Type B pancreatic cell (in vitro differentiated cells): ENCODE measurements around the gene DYNC1LI1. TPM values are rescaled to one million over a fixed set of nuclear protein-coding genes. Genes with fewer than 3 reads are reported as not detected.

Source experiments
- DNase-seq: peaks from one replicate; pipeline ENCODE4 v3.0.0; 2021; ENCODE audit warnings: mixed read lengths; ENCODE audit not compliant: unreplicated experiment; ENCODE audit errors: extremely low spot score
- H3K27ac Mint-ChIP-seq: 2 replicates; pipeline ENCODE4 v1.8.0; 2021; ENCODE audit warnings: mild to moderate bottlenecking, mixed read lengths
- H3K27me3 Mint-ChIP-seq: 2 replicates; pipeline ENCODE4 v1.8.0; 2021; ENCODE audit warnings: mixed read lengths
- H3K36me3 Mint-ChIP-seq: 2 replicates; pipeline ENCODE4 v1.8.0; 2021; ENCODE audit warnings: mixed read lengths
- H3K4me1 Mint-ChIP-seq: one replicate; pipeline ENCODE4 v1.8.0; 2021; ENCODE audit warnings: mixed read lengths; ENCODE audit not compliant: unreplicated experiment
- H3K4me3 Mint-ChIP-seq: 2 replicates; pipeline ENCODE4 v1.8.0; 2021; ENCODE audit warnings: mild to moderate bottlenecking, mixed read lengths
- H3K9me3 Mint-ChIP-seq: 2 replicates; pipeline ENCODE4 v1.8.0; 2021; ENCODE audit warnings: mixed read lengths
- CTCF ChIP-seq: fragments of 200-600 bp; sonication (generic); conservative IDR thresholded peaks from 2 replicates; pipeline ENCODE4 v1.5.0; 2021; ENCODE audit warnings: antibody characterized with exemption, mild to moderate bottlenecking
- total RNA-seq: library from RNA; stranded (reverse); gene quantifications from 2 replicates; pipeline ENCODE4 v1.2.1, GENCODE V29; 2021; ENCODE audit warnings: low replicate concordance

Gene DYNC1LI1
- total RNA-seq, 1 donor from 2014 or later, result 35.9 TPM

GRCh38 chr3:32498252-32498651 is 72.4 kb downstream of the DYNC1LI1 start:
- DNase-seq, result no peak
- peaks cover 10% of the 10 kb centered on the region for H3K36me3 Mint-ChIP-seq
- H3K27me3 Mint-ChIP-seq, result no peaks in the 10 kb centered on the region
- no peak for TF ChIP-seq CTCF
- H3K27ac Mint-ChIP-seq, result no peak overlapping the region
- H3K4me3 Mint-ChIP-seq, result no peak overlapping the region
- no peaks in the 10 kb centered on the region for H3K9me3 Mint-ChIP-seq
- peaks cover 31% of the 10 kb centered on the region for H3K4me1 Mint-ChIP-seq

- TF ChIP-seq CTCF, result no peak
- H3K4me1 Mint-ChIP-seq, result peaks cover 17% of the 10 kb centered on the region
Measured at GRCh38 chr3:32495609-32496008, 75.0 kb downstream of the DYNC1LI1 start.

GRCh38 chr3:32495085-32495484 is 75.6 kb downstream of the DYNC1LI1 start:
- Mint-ChIP-seq H3K4me1 (peaks cover 12% of the 10 kb centered on the region), H3K27me3 (no peaks in the 10 kb centered on the region), H3K4me3 (no peak overlapping the region), H3K27ac (no peak overlapping the region), H3K9me3 (no peaks in the 10 kb centered on the region), H3K36me3 (peaks cover 10% of the 10 kb centered on the region)
- no peak for TF ChIP-seq CTCF
- DNase-seq, result no peak

More at GRCh38 chr3:32495609-32496008, 75.0 kb downstream of the DYNC1LI1 start:
- H3K27ac Mint-ChIP-seq, result no peak overlapping the region
- no peak overlapping the region for H3K4me3 Mint-ChIP-seq
- peaks cover 10% of the 10 kb centered on the region for H3K36me3 Mint-ChIP-seq
- no peaks in the 10 kb centered on the region for H3K9me3 Mint-ChIP-seq
- H3K27me3 Mint-ChIP-seq, result no peaks in the 10 kb centered on the region
- no peak for DNase-seq

- H3K4me1 Mint-ChIP-seq, result peaks cover 11% of the 10 kb centered on the region
- H3K27me3 Mint-ChIP-seq, result no peaks in the 10 kb centered on the region
- H3K36me3 Mint-ChIP-seq, result peaks cover 10% of the 10 kb centered on the region
- TF ChIP-seq CTCF, result no peak
- no peak overlapping the region for H3K4me3 Mint-ChIP-seq
- no peaks in the 10 kb centered on the region for H3K9me3 Mint-ChIP-seq
- H3K27ac Mint-ChIP-seq, result no peak overlapping the region
- DNase-seq, result no peak
Measured at GRCh38 chr3:32493437-32494414, 76.9 kb downstream of the DYNC1LI1 start.

GRCh38 chr3:32492684-32493436 is 77.8 kb downstream of the DYNC1LI1 start:
- no peak for TF ChIP-seq CTCF
- peaks cover 16% of the 10 kb centered on the region for H3K36me3 Mint-ChIP-seq
- no peak for DNase-seq
- no peak overlapping the region for H3K4me3 Mint-ChIP-seq
- H3K27me3 Mint-ChIP-seq, result no peaks in the 10 kb centered on the region
- H3K9me3 Mint-ChIP-seq, result no peaks in the 10 kb centered on the region
- peaks cover 11% of the 10 kb centered on the region for H3K4me1 Mint-ChIP-seq
- no peak overlapping the region for H3K27ac Mint-ChIP-seq
